GM12878 (cell line): ENCODE data around the gene SCYL3. TPM values are rescaled to one million over a fixed set of nuclear protein-coding genes. Genes with fewer than 3 reads are reported as not detected.

ENCODE experiments used
- ATAC-seq: fragments of 200-7000 bp; cut with Tn5 transposase; 3 replicates; pipeline ENCODE4 v1.9.1; 2020; ENCODE audit warnings: mild to moderate bottlenecking, moderate library complexity
- BruUV-seq: library from RNA; stranded (reverse); fragments of 400-500 nt; replicated peaks from 2 replicates; lab custom pipeline; 2021; lab: Mats Ljungman, UMichigan
- CTCF ChIA-PET: fragments of 300-600 bp; sonication (Branson Sonifier 250); formaldehyde crosslinking; extraction: SDS; loops from one replicate; lab custom pipeline; 2021; ENCODE audit warnings: inconsistent platforms; lab: Yijun Ruan, JAX
- POLR2A ChIA-PET: fragments of 350-600 bp; formaldehyde crosslinking; extraction: SDS; loops from one replicate; lab custom pipeline; 2021; ENCODE audit warnings: inconsistent platforms; lab: Charles Lee
- RAD21 ChIA-PET: fragments of 300-600 bp; sonication (Branson Sonifier 250); formaldehyde crosslinking; loops from one replicate; lab custom pipeline; 2023; ENCODE audit warnings: antibody characterized with exemption; ENCODE audit not compliant: unreplicated experiment; lab: Charles Lee
- SMC1A ChIA-PET: fragments of 300-600 bp; sonication (Branson Sonifier 250); formaldehyde crosslinking; loops from one replicate; lab custom pipeline; 2023; ENCODE audit not compliant: unreplicated experiment, uncharacterized antibody; lab: Charles Lee
- DNase-seq: peaks from one replicate; pipeline ENCODE4 v3.0.0-alpha.2; 2011; ENCODE audit warnings: low read depth, low spot score
- FAIRE-seq: peaks from 3 replicates; lab custom pipeline; 2011; peaks lifted over from hg19 to GRCh38; lab: Jason Lieb, UNC
- H2AFZ ChIP-seq: 2 replicates; pipeline ENCODE4 v1.6.0; 2011; ENCODE audit warnings: low read depth, low read length, control low read depth; ENCODE audit not compliant: control insufficient read depth
- H3K27ac ChIP-seq: 2 replicates; pipeline ENCODE4 v1.5.1; 2011; ENCODE audit warnings: control low read depth; ENCODE audit not compliant: control insufficient read depth, insufficient read depth
- H3K27me3 ChIP-seq, 2 experiments: replicated peaks in 1 of 2; 2 replicates each; pipeline versions ENCODE4 v1.6.0 to v1.6.1; 2011; ENCODE audit warnings: low read length in 1 of 2; ENCODE audit not compliant: control insufficient read depth in 2 of 2, insufficient read depth in 2 of 2
- H3K36me3 ChIP-seq, 2 experiments: 2 replicates each; pipeline ENCODE4 v1.5.1; 2011; ENCODE audit warnings: low read length in 1 of 2; ENCODE audit not compliant: control insufficient read depth in 2 of 2, insufficient read depth in 2 of 2
- H3K4me1 ChIP-seq: 2 replicates; pipeline ENCODE4 v1.6.1; 2011; ENCODE audit warnings: mild to moderate bottlenecking, low read length, moderate library complexity, mixed read lengths; ENCODE audit not compliant: control insufficient read depth, insufficient read depth
- H3K4me2 ChIP-seq: 2 replicates; pipeline ENCODE4 v1.6.0; 2011; ENCODE audit warnings: control low read depth; ENCODE audit not compliant: control insufficient read depth, insufficient read depth
- H3K4me3 ChIP-seq: fragments of 200-600 bp; sonication (generic); 2 replicates; pipeline ENCODE4 v1.5.1; 2016
- H3K79me2 ChIP-seq: 2 replicates; pipeline ENCODE4 v1.6.0; 2011; ENCODE audit warnings: low read length; ENCODE audit not compliant: control insufficient read depth, insufficient read depth
- H3K9ac ChIP-seq: 2 replicates; pipeline ENCODE4 v1.8.0; 2011; ENCODE audit warnings: low read length, control low read depth, mixed read lengths; ENCODE audit not compliant: control insufficient read depth, insufficient read depth
- H3K9me3 ChIP-seq: replicated peaks from 3 replicates; pipeline ENCODE4 v1.5.1; 2011; ENCODE audit warnings: mild to moderate bottlenecking, low read length; ENCODE audit not compliant: control insufficient read depth, insufficient read depth
- H4K20me1 ChIP-seq: 2 replicates; pipeline ENCODE4 v1.6.0; 2011; ENCODE audit not compliant: control insufficient read depth, insufficient read depth
- ATF7 ChIP-seq: fragments of 450-650 bp; IDR thresholded peaks from 2 replicates; pipeline ENCODE4 v1.6.1; 2016; ENCODE audit warnings: low read depth, mild to moderate bottlenecking
- CREB1 ChIP-seq: IDR thresholded peaks from 2 replicates; pipeline ENCODE4 v1.6.1; 2012; ENCODE audit warnings: low read depth, mild to moderate bottlenecking, inconsistent platforms
- ETV6 ChIP-seq, 2 experiments: fragments of 450-650 bp in 1 of 2; IDR thresholded peaks in 1 of 2; conservative IDR thresholded peaks in 1 of 2; 2 replicates each; pipeline ENCODE4 v1.6.1; 2014; ENCODE audit warnings: antibody characterized with exemption in 1 of 2, borderline replicate concordance in 1 of 2, low read depth in 1 of 2, mild to moderate bottlenecking in 1 of 2, moderate library complexity in 1 of 2
- EZH2 ChIP-seq: IDR thresholded peaks from 2 replicates; pipeline ENCODE4 v1.6.1; 2012; ENCODE audit warnings: low read depth, mild to moderate bottlenecking, control low read depth, inconsistent platforms, low read length, borderline replicate concordance; ENCODE audit not compliant: control insufficient read depth
- HDAC6 ChIP-seq: fragments of 200-600 bp; sonication (generic); IDR thresholded peaks from one replicate; pipeline ENCODE4 v1.8.0; 2017; ENCODE audit warnings: antibody characterized with exemption; ENCODE audit not compliant: unreplicated experiment
- JUNB ChIP-seq: IDR thresholded peaks from 2 replicates; pipeline ENCODE4 v1.6.1; 2016; ENCODE audit warnings: antibody characterized with exemption, mild to moderate bottlenecking
- POLR2A ChIP-seq: IDR thresholded peaks from 2 replicates; pipeline ENCODE4 v1.6.1; 2011; ENCODE audit warnings: low read depth, mild to moderate bottlenecking, low read length
- SMAD1 ChIP-seq: fragments of 450-650 bp; IDR thresholded peaks from 2 replicates; pipeline ENCODE4 v1.6.1; 2018; ENCODE audit warnings: mild to moderate bottlenecking, low read depth; ENCODE audit not compliant: partially characterized antibody
- WGBS: methylation state at CpG from one replicate; pipeline ENCODE4 v1.1.6; 2016; ENCODE audit warnings: low lambda C conversion rate; ENCODE audit not compliant: insufficient replicate concordance, insufficient coverage; ENCODE audit errors: missing lambda C conversion rate; 5-methylcytosine and 5-hydroxymethylcytosine counted together
- in situ Hi-C: fragments of 300-500 bp; cut with MboI; formaldehyde crosslinking; loops from 9 replicates; pipeline ENCODE4 v1.14.3; 2018; ENCODE audit warnings: mixed read lengths
- intact Hi-C: fragments of 100-400 bp; cut with micrococcal nuclease; formaldehyde crosslinking; loops from one replicate; pipeline ENCODE4 v1.14.2; 2022; ENCODE audit not compliant: unreplicated experiment
- polyA plus RNA-seq, 11 experiments: library from polyadenylated mRNA; depleted of rRNA in 4 of 11; unstranded in 6 of 11; stranded (reverse) in 5 of 11; fragments of >200 nt; fragmentation: Nextera tagmentation in 4 of 11; fragmentation: Illumina TruSeq in 1 of 11; extraction: Ambion mirVana in 4 of 11; extraction: Trizol in 1 of 11; gene quantifications; 1 replicate in 1 of 11; 2 replicates in 10 of 11; pipeline versions ENCODE4 v1.2.1 to v1.2.3, GENCODE V29; 2011 to 2016; ENCODE audit warnings: inconsistent platforms in 2 of 11, missing spikeins in 2 of 11, low read depth in 1 of 11
- total RNA-seq, 4 experiments: library from RNA; depleted of rRNA in 3 of 4; stranded (reverse); fragments of >200 nt in 3 of 4; fragmentation: Illumina TruSeq in 1 of 4; extraction: Trizol in 1 of 4; gene quantifications; 2 replicates each; pipeline versions ENCODE4 v1.2.1 to v1.2.3, GENCODE V29; 2013 to 2021

The SCYL3 gene
- total and polyA plus RNA-seq, 10 of the 15 experiments (the other 5 are each of a cell fraction or from before 2014, with no cell fraction given): 4.3 to 14.3 (median 10.3) TPM

GRCh38 chr1:169914531-169914930 lies 20.8 kb upstream of the SCYL3 start:
- H3K4me1 ChIP-seq: peaks cover 55% of the 10 kb centered on the region
- peak overlapping the region; percentile 52 for H3K4me2 ChIP-seq
- H3K79me2 ChIP-seq: no peaks in the 10 kb centered on the region; the same call in none of the 2 replicates
- H3K9ac ChIP-seq: peak overlapping the region; percentile 71
- H3K27me3 ChIP-seq: no peaks in the 10 kb centered on the region
- no peak for ATAC-seq
- no peaks in the 10 kb centered on the region; a peak in 1 of 4 replicates for H3K36me3 ChIP-seq
- intact Hi-C loops: no loop called here
- no TSS peak for BruUV-seq
- ChIA-PET RAD21 (interaction anchor here (0.6 to 6.9 kb wide), 10 partner anchors 9 to 742 kb away, joined by 3 to 104 read pairs (median 6); partner anchors contain the start of genes KIFAP3 and SCYL3), SMC1A (interaction anchor here (1.0 to 10.5 kb wide), 7 partner anchors 9 to 624 kb away, joined by 3 to 165 read pairs (median 7); partner anchors contain the start of gene SCYL3), CTCF (interaction anchor here (2.3 kb wide), 1 partner anchor 10 kb away, joined by 9 read pairs; no protein-coding TSS in a partner anchor), POLR2A (interaction anchor here (1.1 to 7.3 kb wide), 4 partner anchors 8 to 28 kb away, joined by 3 to 104 read pairs (median 4); partner anchors contain the start of gene SCYL3)
- TF ChIP-seq ETV6 (conservative IDR thresholded peaks at IDR 0.05 in 1 of 2, IDR thresholded peaks at IDR 0.05 in 1 of 2; ENCODE audit: borderline replicate concordance in 1 of 2, low read depth in 1 of 2) (peak in 1 of 2 experiments; percentile 36; a peak in 1 of 4 replicates), SMAD1 (no peak), POLR2A (no peak), ATF7 (0 out of 2 replicates have a peak, but pooled peaks have one; percentile 18), EZH2 (no peak), JUNB (peak; percentile 63), HDAC6 (no peak), CREB1 (no peak)
- no peaks in the 10 kb centered on the region; the same call in 2 of the 3 replicates for H3K9me3 ChIP-seq
- DNase-seq: no peak
- peak overlapping the region; percentile 78 for H3K27ac ChIP-seq
- in situ Hi-C loops: no loop called here
- H4K20me1 ChIP-seq: no peaks in the 10 kb centered on the region
- no peak for FAIRE-seq
- no peak overlapping the region for H2AFZ ChIP-seq
- peak overlapping the region; percentile 61 for H3K4me3 ChIP-seq
- 0% methylated on average over 3 of the region's 3 CpGs for WGBS
